Panc1 (cell line): Measurements from ENCODE around the gene FEM1B.

Experiments used
- CTCF ChIP-seq: fragments of 450-650 bp; IDR thresholded peaks from 2 replicates; pipeline ENCODE4 v1.5.1; 2017; ENCODE audit warnings: mild to moderate bottlenecking
- POLR2AphosphoS5 ChIP-seq: IDR thresholded peaks from 2 replicates; pipeline ENCODE4 v1.6.1; 2012; ENCODE audit warnings: mild to moderate bottlenecking, low read depth, low read length, moderate library complexity
- TCF7L2 ChIP-seq: IDR thresholded peaks from 2 replicates; pipeline ENCODE4 v1.6.1; 2011; ENCODE audit warnings: mild to moderate bottlenecking, low read depth, low read length, inconsistent platforms
- TF ChIP-seq, protein P1 (sequence below), 2 experiments: IDR thresholded peaks; 2 replicates each; pipeline ENCODE4 v1.6.1; 2011 to 2012; ENCODE audit warnings: low read depth in 2 of 2, control low read depth in 1 of 2, low read length in 1 of 2, mild to moderate bottlenecking in 1 of 2, moderate library complexity in 1 of 2; ENCODE audit not compliant: insufficient read depth in 1 of 2

DNA sequence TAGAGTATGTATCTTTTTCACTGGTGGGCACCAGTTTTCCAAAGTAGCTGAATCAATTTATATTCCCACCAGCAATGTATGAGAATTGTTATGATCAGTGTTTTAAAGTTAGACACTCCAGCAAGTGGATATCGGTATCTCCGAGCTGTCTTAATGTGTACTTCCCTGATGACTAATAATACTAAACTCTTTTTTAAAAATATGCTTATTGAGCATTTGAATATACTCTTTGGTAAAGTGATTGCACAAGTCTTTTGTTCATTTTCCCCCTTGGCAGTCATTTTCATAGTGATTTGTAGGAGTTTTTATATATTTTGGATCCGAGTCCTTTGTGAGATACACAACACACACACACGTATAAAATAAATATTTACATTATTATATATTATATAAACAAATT lies 12.5 kb upstream of the FEM1B start:
- no peak for TF ChIP-seq TCF7L2
- TF ChIP-seq CTCF: no peak
- TF ChIP-seq POLR2AphosphoS5: no peak
- TF ChIP-seq, protein P1, sequence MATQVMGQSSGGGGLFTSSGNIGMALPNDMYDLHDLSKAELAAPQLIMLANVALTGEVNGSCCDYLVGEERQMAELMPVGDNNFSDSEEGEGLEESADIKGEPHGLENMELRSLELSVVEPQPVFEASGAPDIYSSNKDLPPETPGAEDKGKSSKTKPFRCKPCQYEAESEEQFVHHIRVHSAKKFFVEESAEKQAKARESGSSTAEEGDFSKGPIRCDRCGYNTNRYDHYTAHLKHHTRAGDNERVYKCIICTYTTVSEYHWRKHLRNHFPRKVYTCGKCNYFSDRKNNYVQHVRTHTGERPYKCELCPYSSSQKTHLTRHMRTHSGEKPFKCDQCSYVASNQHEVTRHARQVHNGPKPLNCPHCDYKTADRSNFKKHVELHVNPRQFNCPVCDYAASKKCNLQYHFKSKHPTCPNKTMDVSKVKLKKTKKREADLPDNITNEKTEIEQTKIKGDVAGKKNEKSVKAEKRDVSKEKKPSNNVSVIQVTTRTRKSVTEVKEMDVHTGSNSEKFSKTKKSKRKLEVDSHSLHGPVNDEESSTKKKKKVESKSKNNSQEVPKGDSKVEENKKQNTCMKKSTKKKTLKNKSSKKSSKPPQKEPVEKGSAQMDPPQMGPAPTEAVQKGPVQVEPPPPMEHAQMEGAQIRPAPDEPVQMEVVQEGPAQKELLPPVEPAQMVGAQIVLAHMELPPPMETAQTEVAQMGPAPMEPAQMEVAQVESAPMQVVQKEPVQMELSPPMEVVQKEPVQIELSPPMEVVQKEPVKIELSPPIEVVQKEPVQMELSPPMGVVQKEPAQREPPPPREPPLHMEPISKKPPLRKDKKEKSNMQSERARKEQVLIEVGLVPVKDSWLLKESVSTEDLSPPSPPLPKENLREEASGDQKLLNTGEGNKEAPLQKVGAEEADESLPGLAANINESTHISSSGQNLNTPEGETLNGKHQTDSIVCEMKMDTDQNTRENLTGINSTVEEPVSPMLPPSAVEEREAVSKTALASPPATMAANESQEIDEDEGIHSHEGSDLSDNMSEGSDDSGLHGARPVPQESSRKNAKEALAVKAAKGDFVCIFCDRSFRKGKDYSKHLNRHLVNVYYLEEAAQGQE (IDR thresholded peaks at IDR 0.05; ENCODE audit: insufficient read depth in 1 of 2, low read depth in 2 of 2, low read length in 1 of 2): no peak
